ENCODE data around the gene AGMO. TPM values are rescaled to one million over a fixed set of nuclear protein-coding genes. Genes with fewer than 3 reads are reported as not detected.

The AGMO gene
- total and polyA plus RNA-seq, 4 donors: 21.6 to 46.6 (median 31.6) TPM

DNA sequence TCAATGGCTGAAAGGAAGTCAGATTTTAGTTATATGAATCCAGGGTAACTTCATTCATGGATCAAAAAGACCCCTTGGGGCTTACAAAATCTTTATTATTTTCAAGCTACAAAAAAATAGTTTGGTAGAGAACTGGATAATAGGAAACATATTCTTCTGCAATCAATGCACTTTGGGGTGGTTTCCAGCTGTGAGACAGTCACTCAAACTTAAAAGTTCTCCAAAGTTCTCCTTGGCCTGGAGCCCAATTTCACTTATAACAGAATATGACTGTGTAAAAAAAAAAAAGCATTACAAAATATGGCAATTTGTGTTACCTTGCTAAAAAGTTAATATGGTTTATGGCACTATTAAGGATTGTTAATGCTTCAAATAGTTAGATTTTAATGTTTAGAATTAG lies 255.5 kb downstream of the AGMO start:
- Histone ChIP-seq H3K27me3 (ENCODE audit: control insufficient read depth in 4 of 4, insufficient read depth in 4 of 4, low read length in 3 of 4) (no peaks in the 10 kb centered on the region), H3K36me3 (ENCODE audit: control insufficient read depth in 4 of 4, insufficient read depth in 3 of 4, low read depth in 1 of 4, low read length in 3 of 4) (no peaks in the 10 kb centered on the region), H3K4me3 (ENCODE audit: low read depth in 1 of 3, low read length in 3 of 3) (no peak overlapping the region), H3K27ac (ENCODE audit: low read depth in 1 of 2, low read length in 2 of 2) (no peak overlapping the region), H3K4me1 (ENCODE audit: control insufficient read depth in 4 of 4, insufficient read depth in 4 of 4, low read length in 3 of 4) (peaks cover 0 to 5% (median 1%) of the 10 kb centered on the region in 4 donors), H3K9me3 (ENCODE audit: control insufficient read depth in 4 of 4, low read length in 3 of 4) (no peaks in the 10 kb centered on the region), H3K9ac (ENCODE audit: low read depth in 1 of 2, low read length in 2 of 2) (no peak overlapping the region)
- DNase-seq (ENCODE audit: low spot score): no peak
- TF ChIP-seq HNF4A (conservative IDR thresholded peaks at IDR 0.05) (no peak), GABPA (IDR thresholded peaks at IDR 0.05 in 1 of 2, conservative IDR thresholded peaks at IDR 0.05 in 1 of 2) (no peak), JUND (IDR thresholded peaks at IDR 0.05) (no peak), YY1 (IDR thresholded peaks at IDR 0.05) (no peak), NR2F2 (IDR thresholded peaks at IDR 0.05) (no peak), FOXA2 (IDR thresholded peaks at IDR 0.05) (no peak), RXRA (IDR thresholded peaks at IDR 0.05) (no peak)

DNA sequence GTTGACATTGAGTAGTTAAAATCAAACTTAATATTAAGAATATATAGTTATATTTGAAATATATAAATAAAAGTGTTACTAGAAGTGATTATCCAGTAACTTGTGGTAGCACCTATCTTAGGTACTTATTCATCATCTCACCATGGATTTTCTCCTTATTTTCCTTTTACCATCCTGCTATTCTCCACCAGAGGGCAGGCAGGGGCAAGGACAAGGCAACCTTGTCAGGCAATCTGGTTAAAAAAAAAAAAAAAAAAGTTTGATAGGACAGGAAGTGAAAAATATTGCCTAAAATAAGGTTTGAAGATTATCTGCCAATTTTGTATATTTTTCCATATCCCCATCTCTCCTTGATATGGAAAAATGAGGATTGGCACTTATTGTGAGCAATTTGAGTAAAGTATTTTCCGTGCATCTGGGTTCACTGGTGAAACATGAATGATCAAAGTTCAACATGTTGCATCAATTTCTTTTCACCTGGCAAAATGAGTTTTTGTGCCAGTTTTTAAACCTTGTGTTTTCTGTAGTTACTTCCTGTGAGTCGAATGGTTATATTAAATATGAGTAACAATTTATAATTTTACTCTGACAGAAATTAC lies 256.7 kb downstream of the AGMO start:
- 26% methylated on average over 2 of the region's 2 CpGs for whole genome bisulfite sequencing
- no peak overlapping the region for H3K9ac ChIP-seq (ENCODE audit: low read depth in 1 of 2, low read length in 2 of 2)

More for the DNA sequence above, 256.7 kb downstream of the AGMO start:
- TF ChIP-seq YY1 (IDR thresholded peaks at IDR 0.05) (peak; percentile 66), CTCF (IDR thresholded peaks at IDR 0.05; ENCODE audit: low read depth, low read length, missing input control) (peak; percentile 68), ATF3 (IDR thresholded peaks at IDR 0.05) (peak; percentile 62), SP1 (IDR thresholded peaks at IDR 0.05) (peak; percentile 47), HNF4A (conservative IDR thresholded peaks at IDR 0.05) (peak; percentile 96 to 97), EGR1 (IDR thresholded peaks at IDR 0.05; ENCODE audit: low read depth in 2 of 2) (peak in 1 of 2 donors; percentile 22), HNF4G (IDR thresholded peaks at IDR 0.05) (peak; percentile 89), RXRA (IDR thresholded peaks at IDR 0.05) (peak; percentile 66 to 74), JUND (IDR thresholded peaks at IDR 0.05) (no peak), FOXA2 (IDR thresholded peaks at IDR 0.05) (peak; percentile 18), TAF1 (conservative IDR thresholded peaks at IDR 0.05) (no peak), FOXA1 (IDR thresholded peaks at IDR 0.05) (no peak), GABPA (IDR thresholded peaks at IDR 0.05 in 1 of 2, conservative IDR thresholded peaks at IDR 0.05 in 1 of 2) (peak in 1 of 2 donors; percentile 28), NR2F2 (IDR thresholded peaks at IDR 0.05) (no peak), RAD21 (IDR thresholded peaks at IDR 0.05) (peak; percentile 90)
- TF ChIP-seq, protein P1, sequence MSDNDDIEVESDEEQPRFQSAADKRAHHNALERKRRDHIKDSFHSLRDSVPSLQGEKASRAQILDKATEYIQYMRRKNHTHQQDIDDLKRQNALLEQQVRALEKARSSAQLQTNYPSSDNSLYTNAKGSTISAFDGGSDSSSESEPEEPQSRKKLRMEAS (IDR thresholded peaks at IDR 0.05): no peak
- TF ChIP-seq, protein P2, sequence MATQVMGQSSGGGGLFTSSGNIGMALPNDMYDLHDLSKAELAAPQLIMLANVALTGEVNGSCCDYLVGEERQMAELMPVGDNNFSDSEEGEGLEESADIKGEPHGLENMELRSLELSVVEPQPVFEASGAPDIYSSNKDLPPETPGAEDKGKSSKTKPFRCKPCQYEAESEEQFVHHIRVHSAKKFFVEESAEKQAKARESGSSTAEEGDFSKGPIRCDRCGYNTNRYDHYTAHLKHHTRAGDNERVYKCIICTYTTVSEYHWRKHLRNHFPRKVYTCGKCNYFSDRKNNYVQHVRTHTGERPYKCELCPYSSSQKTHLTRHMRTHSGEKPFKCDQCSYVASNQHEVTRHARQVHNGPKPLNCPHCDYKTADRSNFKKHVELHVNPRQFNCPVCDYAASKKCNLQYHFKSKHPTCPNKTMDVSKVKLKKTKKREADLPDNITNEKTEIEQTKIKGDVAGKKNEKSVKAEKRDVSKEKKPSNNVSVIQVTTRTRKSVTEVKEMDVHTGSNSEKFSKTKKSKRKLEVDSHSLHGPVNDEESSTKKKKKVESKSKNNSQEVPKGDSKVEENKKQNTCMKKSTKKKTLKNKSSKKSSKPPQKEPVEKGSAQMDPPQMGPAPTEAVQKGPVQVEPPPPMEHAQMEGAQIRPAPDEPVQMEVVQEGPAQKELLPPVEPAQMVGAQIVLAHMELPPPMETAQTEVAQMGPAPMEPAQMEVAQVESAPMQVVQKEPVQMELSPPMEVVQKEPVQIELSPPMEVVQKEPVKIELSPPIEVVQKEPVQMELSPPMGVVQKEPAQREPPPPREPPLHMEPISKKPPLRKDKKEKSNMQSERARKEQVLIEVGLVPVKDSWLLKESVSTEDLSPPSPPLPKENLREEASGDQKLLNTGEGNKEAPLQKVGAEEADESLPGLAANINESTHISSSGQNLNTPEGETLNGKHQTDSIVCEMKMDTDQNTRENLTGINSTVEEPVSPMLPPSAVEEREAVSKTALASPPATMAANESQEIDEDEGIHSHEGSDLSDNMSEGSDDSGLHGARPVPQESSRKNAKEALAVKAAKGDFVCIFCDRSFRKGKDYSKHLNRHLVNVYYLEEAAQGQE (IDR thresholded peaks at IDR 0.05): no peak
- TF ChIP-seq, protein P3, sequence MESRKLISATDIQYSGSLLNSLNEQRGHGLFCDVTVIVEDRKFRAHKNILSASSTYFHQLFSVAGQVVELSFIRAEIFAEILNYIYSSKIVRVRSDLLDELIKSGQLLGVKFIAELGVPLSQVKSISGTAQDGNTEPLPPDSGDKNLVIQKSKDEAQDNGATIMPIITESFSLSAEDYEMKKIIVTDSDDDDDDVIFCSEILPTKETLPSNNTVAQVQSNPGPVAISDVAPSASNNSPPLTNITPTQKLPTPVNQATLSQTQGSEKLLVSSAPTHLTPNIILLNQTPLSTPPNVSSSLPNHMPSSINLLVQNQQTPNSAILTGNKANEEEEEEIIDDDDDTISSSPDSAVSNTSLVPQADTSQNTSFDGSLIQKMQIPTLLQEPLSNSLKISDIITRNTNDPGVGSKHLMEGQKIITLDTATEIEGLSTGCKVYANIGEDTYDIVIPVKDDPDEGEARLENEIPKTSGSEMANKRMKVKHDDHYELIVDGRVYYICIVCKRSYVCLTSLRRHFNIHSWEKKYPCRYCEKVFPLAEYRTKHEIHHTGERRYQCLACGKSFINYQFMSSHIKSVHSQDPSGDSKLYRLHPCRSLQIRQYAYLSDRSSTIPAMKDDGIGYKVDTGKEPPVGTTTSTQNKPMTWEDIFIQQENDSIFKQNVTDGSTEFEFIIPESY (IDR thresholded peaks at IDR 0.05): peak; percentile 29
- no peak for DNase-seq (ENCODE audit: low spot score)
- H3K9me3 ChIP-seq (ENCODE audit: control insufficient read depth in 4 of 4, low read length in 3 of 4): no peaks in the 10 kb centered on the region
- peaks cover 0 to 5% (median 1%) of the 10 kb centered on the region in 4 donors for H3K4me1 ChIP-seq (ENCODE audit: control insufficient read depth in 4 of 4, insufficient read depth in 4 of 4, low read length in 3 of 4)
- H3K27me3 ChIP-seq (ENCODE audit: control insufficient read depth in 4 of 4, insufficient read depth in 4 of 4, low read length in 3 of 4): no peaks in the 10 kb centered on the region
- no peaks in the 10 kb centered on the region for H3K36me3 ChIP-seq (ENCODE audit: control insufficient read depth in 4 of 4, insufficient read depth in 3 of 4, low read depth in 1 of 4, low read length in 3 of 4)
- peak overlapping the region in 1 of 2 donors; percentile 28 for H3K27ac ChIP-seq (ENCODE audit: low read depth in 1 of 2, low read length in 2 of 2)
- peak overlapping the region in 1 of 3 donors; percentile 24 for H3K4me3 ChIP-seq (ENCODE audit: low read depth in 1 of 3, low read length in 3 of 3)

Data from liver (tissue), 9 donors.